SH-SY5Y (cell line): Measurements from ENCODE around the gene LITAFD.

ENCODE experiments used
- GATA2 ChIP-seq: IDR thresholded peaks from 2 replicates; pipeline ENCODE4 v1.6.1; 2011; ENCODE audit warnings: mild to moderate bottlenecking, low read depth, low read length
- GATA3 ChIP-seq: IDR thresholded peaks from 2 replicates; pipeline ENCODE4 v1.6.1; 2011; ENCODE audit warnings: low read depth, mild to moderate bottlenecking, low read length, moderate library complexity

LITAFD gene

GRCh38 chr16:8853611-8854010, 28.5 kb upstream of the LITAFD start:
- no peak for TF ChIP-seq GATA3
- TF ChIP-seq GATA2 = no peak

DNA sequence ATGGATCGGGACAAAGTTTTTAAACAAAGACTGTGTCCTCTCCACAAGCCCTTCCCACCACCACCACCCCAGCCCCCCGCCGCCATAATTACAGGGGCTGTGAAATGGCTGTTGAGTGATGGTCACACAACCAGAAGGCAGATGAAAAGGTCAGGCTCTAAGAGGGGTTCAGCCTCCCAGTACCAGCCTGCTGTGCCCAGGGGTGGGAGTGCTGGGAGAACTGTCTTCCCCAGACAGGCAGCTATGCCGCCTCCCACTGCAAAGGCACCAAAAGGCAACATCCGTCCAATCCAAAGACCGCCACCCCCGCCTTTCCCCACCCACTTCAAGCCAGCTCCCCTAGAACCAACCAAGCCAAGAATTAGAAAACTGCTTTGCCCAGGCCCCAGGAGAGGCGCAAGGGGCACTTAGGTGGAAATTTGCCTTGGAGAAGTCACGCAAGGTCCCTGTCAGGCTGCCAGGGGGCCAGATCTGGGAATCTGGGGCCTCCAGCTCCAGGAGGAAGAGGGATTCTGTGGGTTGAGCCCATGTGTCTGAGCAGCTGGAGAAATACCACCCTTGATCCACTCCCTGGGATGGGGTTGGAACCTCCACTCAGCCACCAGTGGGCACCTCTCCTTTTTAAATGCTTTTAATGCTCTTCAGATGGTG, 27.7 kb upstream of the LITAFD start:
- TF ChIP-seq GATA2 (no peak), GATA3 (no peak)

DNA sequence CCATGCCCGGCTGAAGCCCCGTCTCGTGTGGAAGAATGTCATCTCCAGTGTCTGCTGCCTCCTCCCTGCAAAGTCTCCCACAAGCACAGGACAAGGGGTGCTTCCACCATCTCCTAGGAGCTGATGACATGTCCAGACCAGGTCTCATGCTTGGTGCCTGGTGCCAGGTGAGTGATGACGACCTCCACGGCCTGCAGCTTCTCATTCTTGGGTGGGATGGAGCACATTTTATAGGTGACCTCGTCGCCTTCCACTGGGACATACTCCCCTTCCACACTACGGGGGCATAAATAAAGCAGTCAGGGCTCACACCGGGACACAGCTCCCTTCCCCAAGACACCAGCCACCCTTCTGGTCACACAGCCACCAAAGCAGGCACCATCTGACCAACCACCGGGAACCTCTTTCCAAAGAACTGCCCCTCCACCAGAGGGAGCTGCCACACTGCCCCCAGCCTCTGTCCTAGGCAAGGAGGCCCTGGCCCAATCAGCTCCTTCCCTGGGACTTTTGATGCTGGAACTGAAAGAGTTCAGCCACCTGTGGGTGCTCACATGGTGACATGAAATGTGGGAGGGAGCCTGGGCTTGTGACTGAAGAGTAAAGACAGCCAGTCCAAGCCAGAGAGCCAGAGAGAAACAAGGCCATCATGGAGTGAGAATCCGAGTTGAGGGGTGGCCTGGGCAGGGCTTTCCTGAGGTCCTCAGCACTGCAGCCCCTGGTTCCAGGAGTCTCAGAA, 26.9 kb upstream of the LITAFD start:
- TF ChIP-seq GATA2 = no peak
- TF ChIP-seq GATA3 = no peak

DNA sequence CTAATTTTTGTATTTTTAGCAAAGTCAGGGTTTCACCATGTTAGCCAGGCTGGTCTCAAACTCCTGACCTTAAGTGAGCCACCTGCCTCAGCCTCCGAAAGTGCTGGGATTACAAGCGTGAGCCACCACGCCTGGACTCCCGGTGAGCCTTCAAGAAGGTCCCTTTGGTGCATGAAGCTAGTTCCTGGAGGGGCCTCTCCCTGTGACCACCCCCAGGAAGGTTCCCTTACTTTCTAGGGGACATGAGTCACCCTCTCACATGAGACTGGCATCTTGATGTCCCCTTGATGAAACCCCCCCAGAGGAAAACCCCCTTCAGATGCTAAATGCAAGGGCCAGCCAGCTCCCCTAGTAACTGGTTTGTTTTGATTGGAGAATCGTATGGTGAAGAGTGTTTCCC, 26.2 kb upstream of the LITAFD start:
- no peak for TF ChIP-seq GATA3
- TF ChIP-seq GATA2 = no peak

- TF ChIP-seq GATA2 (no peak), GATA3 (no peak)
These were observed 22.9 kb upstream of the LITAFD start for GRCh38 chr16:8858994-8859912.

DNA sequence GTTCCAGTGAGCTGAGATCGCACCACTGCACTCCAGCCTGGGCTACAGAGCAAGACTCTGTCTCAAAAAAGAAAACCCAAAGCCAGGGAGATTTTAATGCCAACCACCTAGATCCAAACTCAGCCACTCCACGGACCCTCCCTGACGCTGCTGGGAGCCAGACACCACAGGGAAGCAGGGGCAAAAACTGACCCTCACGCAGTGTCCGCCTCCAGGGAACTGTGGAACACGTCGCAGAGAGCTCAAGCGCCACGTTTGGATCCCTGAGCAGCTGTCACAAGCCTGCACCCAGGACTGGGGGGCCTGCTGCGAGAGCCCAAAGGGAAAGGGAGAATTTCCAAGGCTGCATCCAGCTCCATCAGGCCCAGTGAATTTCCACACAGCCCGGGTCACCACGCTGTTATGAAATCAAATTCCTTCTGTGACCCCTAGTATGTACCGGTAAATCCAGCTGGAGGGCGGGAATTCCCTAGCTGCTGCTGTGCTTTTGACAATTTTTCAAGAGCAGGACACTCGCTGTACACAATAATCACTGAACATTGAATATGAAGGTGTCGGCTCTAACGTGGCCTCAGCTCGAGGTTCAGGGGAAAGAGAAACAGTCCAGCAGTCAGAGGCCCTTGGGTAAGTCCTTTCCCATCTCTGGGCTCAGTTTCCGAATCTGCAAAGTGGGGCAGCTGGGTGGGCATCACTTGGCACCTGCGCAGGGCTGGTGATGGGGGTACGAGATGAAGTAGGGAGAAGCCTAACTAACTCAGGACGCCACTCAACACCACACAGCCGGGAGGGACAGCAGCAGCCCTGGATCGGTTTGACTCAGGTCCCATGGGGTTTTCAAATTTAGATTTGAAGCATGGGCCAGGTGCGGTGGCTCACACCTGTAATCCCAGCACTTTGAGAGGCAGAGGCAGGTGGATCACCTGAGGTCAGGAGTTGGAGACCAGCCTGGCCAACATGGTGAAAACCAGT, 22.0 kb upstream of the LITAFD start:
- TF ChIP-seq GATA2 (no peak), GATA3 (no peak)

DNA sequence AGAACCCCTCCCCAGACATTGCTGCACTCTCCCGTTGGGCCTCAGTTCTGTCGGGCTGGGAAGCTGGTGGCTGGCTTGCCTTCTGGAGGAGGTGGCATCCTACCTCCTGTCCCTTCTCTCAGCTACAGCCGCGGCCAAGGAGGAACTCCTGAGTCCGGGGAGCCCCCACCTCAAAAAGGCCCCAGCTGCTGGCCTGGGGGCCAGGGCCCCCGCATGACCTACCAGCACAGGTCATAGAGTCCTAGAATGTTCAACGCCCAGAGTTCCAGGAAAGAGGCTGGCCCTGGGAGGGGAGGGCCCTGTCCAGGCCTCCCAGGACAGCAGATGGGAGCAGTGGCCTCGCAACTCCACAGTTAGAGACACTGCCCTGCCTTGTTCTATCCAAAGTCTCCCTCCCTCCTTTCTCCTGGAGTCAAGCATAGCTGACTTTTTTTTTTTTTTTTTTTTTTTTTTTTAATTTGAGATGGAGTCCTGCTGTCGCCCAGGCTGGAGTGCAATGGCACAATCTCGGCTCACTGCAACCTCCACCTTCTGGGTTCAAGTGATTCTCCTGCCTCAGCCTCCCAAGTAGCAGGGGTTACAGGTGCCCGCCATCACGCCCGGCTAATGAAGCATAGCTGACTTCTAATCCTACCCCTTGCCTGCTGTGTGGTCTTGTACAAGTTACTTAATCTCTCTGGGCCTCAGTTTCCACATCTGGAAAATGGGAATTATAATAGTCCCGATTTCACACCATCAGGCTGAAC, 20.4 kb upstream of the LITAFD start:
- TF ChIP-seq GATA2 = no peak
- no peak for TF ChIP-seq GATA3

GRCh38 chr16:8862309-8863130, 19.6 kb upstream of the LITAFD start:
- TF ChIP-seq GATA3 (no peak), GATA2 (no peak)

DNA sequence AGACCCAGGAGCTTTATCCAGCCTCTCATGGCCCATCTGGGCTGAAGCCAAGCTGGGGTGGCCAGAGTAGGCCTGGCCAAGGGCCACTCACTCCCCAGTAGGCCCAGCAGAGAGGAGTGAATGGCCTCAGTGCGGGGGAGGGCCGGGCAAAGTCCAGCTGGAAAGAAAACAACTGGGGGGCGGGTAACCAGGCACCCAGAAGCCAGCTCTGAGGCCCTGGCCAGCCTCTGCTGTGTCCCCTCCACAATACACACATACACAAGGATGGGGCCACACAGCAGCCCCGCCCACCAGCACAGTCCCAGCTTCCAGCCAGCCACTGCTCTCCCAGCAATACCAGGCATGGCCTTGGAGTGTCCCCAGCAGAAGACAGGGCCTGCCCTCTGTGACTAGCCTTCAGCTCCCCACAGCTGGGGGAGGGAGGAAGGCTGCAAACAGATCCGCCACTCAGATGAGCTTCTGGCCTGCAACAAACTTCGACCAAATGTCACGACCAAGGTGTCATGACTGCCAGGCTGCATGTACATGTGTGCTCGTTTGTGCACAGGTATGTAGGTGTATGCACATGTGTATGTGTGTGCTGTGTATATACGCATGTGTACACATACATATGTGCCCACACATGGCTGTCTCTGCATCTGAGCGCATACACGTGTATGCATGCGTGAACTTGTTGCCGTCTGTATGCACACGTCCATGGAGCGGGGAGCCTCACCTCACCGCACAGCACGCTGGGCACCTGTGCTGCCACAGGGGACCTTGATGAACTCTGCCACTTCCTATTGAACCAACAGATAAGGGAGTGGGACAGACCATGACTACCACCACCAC, 18.3 kb upstream of the LITAFD start:
- TF ChIP-seq GATA2 = no peak
- no peak for TF ChIP-seq GATA3

DNA sequence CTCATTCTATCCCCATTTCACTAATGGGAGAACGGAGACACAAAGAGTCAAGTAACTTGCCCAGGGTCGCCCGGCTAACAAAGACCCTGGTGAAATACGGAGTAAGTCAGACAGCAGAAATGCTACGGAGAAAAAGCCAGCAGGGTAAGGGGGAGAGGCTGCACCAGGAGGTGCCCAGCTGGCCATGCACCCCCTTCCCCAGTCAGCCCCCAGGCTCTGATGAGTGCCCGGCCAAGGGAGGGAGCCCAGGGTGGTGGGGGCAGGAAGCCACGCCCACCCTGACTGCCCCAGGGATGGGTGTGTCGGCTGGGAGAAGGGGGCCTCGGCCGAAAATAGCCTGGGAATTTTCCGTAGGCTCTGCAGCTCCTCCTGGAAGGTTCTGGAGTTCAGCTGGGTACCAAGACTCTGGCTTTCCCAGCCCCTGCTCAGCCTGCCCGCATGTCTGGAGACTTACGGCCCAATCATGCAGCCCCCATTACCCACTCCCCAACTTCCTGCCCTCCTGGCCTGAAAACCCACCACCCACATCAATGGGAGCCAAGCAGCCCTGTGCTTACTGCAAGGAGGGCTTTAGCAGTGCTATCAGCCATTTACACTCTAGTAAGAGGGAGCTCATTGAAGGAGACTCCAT, 17.6 kb upstream of the LITAFD start:
- no peak for TF ChIP-seq GATA3
- TF ChIP-seq GATA2 = no peak

- TF ChIP-seq GATA2 (no peak), GATA3 (no peak)
These were observed 16.8 kb upstream of the LITAFD start for GRCh38 chr16:8865145-8865882.
